C4-2B (cell line): ENCODE results near the gene SEMG1.

Experiments
- H3K27ac ChIP-seq: fragments of 450-650 bp; 2 replicates; pipeline ENCODE4 v1.5.1; 2017
- CTCF ChIP-seq: fragments of 450-650 bp; conservative IDR thresholded peaks from 2 replicates; pipeline ENCODE4 v1.5.1; 2017; ENCODE audit warnings: mild to moderate bottlenecking
- ZFX ChIP-seq: fragments of 450-650 bp; IDR thresholded peaks from 2 replicates; pipeline ENCODE4 v1.6.1; 2017

Gene SEMG1

DNA sequence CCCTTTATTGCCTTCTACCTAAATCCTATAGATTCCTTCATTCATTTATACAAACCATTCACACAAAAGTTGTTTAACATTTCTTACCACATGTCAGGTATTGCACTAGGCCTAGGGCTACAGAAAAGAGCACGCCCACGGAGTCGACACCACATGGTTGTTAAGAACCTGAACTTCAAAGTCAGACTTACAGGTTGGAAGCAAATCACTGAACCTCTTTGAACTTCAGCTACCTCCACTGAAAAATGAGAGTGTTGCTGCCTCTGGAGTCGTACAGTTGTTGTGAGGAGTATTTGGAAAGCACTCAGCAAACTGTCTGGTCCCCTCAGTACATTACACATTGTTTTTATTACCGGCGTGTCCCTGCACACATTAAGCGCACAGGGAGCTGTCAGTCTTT, 50.9 kb downstream of the SEMG1 start:
- TF ChIP-seq CTCF (no peak), ZFX (no peak)
- no peak overlapping the region for H3K27ac ChIP-seq

- no peak overlapping the region for H3K27ac ChIP-seq
- TF ChIP-seq CTCF (no peak), ZFX (no peak)
Observed at GRCh38 chr20:45258259-45258658, 51.4 kb downstream of the SEMG1 start.

DNA sequence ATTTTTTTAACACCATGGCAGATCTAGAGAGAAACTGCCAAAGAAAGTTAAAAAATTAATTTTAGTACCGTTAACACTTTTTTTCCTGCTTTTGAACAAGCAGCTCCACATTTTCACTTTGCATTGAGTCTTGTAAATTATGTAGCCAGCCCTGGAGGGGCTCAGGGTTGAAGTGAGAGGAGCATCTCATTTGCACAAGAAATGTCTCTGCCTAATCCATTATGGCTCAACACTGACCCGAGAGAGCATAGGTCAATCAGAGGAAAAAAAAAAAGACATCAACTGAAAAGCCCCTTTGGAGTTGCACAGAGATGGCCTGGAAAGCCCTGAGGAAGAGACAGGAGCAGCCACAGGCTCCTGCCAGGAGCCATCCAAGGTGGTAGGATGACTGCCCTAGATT, 51.8 kb downstream of the SEMG1 start:
- no peak for TF ChIP-seq CTCF
- TF ChIP-seq ZFX: no peak
- no peak overlapping the region for H3K27ac ChIP-seq
